Measurements from ENCODE around the gene MPHOSPH10.
"Not testable (repeated sequence)": the region's sequence is repeated elsewhere in the genome, so short reads cannot be mapped to it uniquely, and the experiment has no call there.

MPHOSPH10 gene

DNA sequence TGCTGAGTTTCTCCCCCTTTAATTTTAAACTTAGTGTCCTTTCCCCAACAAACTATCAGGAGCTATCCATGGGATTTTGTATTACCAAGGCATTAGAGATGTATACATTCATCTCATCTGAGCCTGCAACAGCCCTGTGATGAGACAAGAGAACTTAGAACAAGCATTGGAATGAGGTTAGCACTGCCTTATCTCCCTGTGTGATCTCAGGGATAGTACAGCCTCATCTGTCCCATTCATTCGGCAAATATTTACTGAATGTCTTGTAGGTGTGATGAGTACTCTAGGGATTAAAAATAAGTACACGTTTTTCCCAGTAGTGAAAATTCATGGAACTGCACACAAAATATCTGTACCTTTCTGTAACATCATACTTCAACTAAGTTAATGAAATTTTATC, 50.9 kb downstream of the MPHOSPH10 start:
- DNase-seq: no peak

DNA sequence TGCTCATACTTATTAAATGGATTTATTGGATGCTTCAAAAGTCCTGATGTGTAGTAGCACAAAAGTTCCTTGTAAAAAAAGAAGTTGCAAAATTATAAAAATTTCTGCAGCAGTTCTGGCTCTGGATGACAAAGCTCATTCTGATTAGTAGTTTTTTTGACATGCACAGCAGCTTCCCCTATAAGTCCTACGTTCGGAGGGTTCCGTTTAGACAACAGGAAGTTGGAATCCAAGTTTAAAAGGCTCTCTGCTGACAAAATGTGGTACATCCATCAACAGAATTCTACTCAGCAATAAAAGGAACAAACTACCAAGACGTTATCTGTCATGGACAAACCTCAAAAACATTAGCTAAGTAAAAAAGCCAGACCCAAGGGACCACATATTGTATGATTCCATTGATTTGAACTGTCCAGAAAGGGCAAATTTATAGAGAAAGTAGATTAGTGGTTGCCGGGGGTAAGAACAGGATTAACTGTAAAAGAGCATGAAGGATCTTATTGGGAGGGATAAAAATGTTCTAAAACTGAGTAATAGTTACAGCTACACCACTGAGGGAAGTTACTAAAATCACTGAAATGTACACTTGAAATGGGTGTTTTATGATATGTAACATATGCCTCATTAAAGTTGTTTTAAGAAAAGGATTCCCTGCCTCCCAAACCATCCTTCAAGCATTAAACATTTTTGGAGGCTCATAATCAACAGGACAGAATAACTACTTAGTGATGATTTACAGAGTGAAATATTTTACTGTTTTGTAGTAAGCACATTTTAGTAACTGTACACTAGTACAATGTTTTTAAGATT, 53.1 kb downstream of the MPHOSPH10 start:
- not testable (repeated sequence) for DNase-seq

DNA sequence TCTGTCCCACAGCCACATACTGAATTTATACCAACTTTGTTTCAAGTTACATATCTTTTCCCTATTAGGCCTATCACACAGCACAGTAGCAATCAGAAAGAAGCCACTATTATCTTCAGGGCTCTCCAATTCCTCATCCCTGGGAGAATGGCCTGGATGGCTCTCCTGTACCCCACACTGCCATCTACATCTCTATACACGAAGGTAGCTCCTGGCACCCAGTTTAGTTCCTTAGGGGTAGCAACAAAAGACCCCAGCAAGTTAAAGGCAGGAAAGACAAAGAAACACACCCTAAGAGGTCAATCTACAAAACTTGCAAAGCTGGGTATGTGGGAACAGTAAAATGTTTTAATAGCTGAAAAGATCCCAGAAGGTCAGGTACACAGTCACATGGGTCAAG, 56.5 kb downstream of the MPHOSPH10 start:
- DNase-seq: no peak

DNA sequence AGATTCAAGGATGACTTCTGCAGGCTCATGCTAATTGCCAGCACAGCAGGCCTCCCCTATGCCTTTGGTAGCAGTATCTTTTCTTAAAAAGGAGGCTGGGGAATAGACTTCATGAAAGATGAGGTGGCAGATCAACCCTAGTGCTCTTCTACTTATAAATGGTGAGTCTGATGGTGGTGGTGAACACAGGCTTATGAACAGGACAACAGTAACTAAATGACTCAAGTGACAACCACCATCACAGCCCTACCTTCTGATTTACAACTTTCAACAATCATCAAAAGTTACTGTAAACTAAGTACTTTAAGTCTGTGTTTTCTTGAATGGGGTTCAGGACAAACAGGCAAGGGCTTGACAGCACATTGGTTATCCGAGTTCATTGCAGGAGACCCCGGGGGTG, 57.2 kb downstream of the MPHOSPH10 start:
- DNase-seq: no peak

DNA sequence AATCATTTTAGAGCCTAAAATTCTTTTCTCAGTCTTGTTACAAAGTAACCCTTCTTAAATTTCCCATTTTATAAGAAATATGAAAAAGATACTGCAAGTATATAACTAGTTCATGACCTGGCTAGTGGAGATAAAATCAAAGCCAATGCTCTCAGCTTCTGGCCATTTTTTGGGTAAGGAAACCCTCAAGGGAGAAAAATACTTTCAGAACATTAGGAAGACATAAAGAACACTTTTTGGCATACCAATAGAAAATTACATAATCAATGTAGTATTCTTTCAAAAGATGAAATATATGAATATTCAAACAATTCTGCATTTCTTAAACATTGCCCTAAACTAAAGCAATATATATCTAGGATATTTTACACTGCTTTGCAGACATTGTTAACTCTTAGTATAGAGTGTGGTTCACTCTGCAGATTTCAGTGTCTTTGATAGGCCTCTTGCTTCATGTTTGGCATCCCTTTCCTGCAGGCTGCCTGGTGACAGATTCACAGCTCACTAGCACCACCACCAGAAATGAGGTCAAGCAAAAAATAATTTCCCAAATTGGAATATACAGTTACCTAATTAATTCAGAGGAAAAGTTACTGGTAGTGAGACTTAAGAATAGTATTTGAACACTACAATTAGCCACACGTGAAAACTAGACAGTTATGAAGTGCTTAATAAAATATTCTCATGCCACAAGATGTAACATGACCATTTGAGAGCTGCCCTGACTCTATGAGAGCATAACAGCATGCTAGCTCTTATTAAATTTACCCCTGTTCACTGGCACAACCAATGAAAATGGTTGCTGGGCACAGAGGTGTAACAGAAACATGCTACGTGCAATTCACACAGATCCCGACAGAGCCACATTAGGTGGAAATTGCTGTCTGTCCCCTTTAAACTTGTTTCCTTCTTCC, 60.5 kb downstream of the MPHOSPH10 start:
- no peak for DNase-seq

DNA sequence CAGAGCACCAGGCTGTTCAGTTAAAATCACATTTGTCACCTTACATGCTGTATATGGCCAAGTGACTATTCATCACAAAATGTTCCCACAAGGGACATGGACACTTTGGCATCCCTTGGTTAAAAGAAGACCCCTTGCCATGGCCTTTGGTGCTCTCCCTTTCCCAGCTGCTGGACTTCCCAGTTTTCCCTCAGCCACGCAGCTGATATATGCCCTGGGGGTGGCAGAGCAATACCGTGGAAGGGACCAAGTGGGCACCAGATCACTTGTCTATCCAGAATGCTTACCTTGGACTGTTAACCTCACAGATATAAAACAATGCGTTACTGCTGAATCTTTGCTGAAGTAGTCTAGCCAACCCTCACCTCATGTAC, 61.1 kb downstream of the MPHOSPH10 start:
- no peak for DNase-seq

Data from activated gamma-delta T cell (primary cell).